ENCODE measurements around the gene SPRED1.

Gene SPRED1

GRCh38 chr15:38285456-38285855 lies 32.8 kb downstream of the SPRED1 start:
- no peak for DNase-seq

GRCh38 chr15:38294126-38294525 lies 41.5 kb downstream of the SPRED1 start:
- no peak for DNase-seq

- DNase-seq, result no peak
Observed at GRCh38 chr15:38297623-38298388, 45.2 kb downstream of the SPRED1 start.

- DNase-seq, result no peak
Observed at GRCh38 chr15:38299216-38299615, 46.6 kb downstream of the SPRED1 start.

GRCh38 chr15:38300395-38300794 lies 47.8 kb downstream of the SPRED1 start:
- no peak for DNase-seq

GRCh38 chr15:38304481-38304880 lies 51.8 kb downstream of the SPRED1 start:
- DNase-seq, result no peak

- no peak for DNase-seq
Observed at GRCh38 chr15:38307251-38307650, 54.6 kb downstream of the SPRED1 start.

GRCh38 chr15:38307861-38308641 lies 55.4 kb downstream of the SPRED1 start:
- no peak for DNase-seq

- DNase-seq, result no peak
Observed at GRCh38 chr15:38308797-38309196, 56.2 kb downstream of the SPRED1 start.

GRCh38 chr15:38312190-38312589 lies 59.6 kb downstream of the SPRED1 start:
- DNase-seq, result no peak

- no peak for DNase-seq
Observed at GRCh38 chr15:38316311-38316710, 63.7 kb downstream of the SPRED1 start.

- DNase-seq, result no peak
Observed at GRCh38 chr15:38320181-38320580, 67.5 kb downstream of the SPRED1 start.

- DNase-seq, result no peak
Observed at GRCh38 chr15:38320866-38321265, 68.2 kb downstream of the SPRED1 start.

- DNase-seq, result no peak
Observed at GRCh38 chr15:38323895-38324294, 71.3 kb downstream of the SPRED1 start.

GRCh38 chr15:38324939-38325647 lies 72.5 kb downstream of the SPRED1 start:
- no peak for DNase-seq

GRCh38 chr15:38325648-38325990 lies 73.0 kb downstream of the SPRED1 start:
- DNase-seq, result no peak

- no peak for DNase-seq
Observed at GRCh38 chr15:38332711-38333110, 80.1 kb downstream of the SPRED1 start.

GRCh38 chr15:38335116-38335515 lies 82.5 kb downstream of the SPRED1 start:
- DNase-seq, result no peak

- no peak for DNase-seq
Observed at GRCh38 chr15:38344351-38344750, 91.7 kb downstream of the SPRED1 start.

GRCh38 chr15:38349251-38349650 lies 96.6 kb downstream of the SPRED1 start:
- DNase-seq, result no peak

GRCh38 chr15:38351466-38351865 lies 98.8 kb downstream of the SPRED1 start:
- no peak for DNase-seq

GRCh38 chr15:38354315-38354929 lies 101.8 kb downstream of the SPRED1 start:
- peak; percentile 36 for DNase-seq

- no peak for DNase-seq
Observed at GRCh38 chr15:38362355-38362754, 109.7 kb downstream of the SPRED1 start.
